SHP77 treated with DMSO at 0.1 percent for 48 hours (cell line): Measurements from ENCODE around the gene AGXT.
"Not testable (repeated sequence)": the region's sequence is repeated elsewhere in the genome, so short reads cannot be mapped to it uniquely, and the experiment has no call there.

Source experiments
- DNase-seq: peaks from one replicate; lab custom pipeline; 2025; lab: John Stamatoyannopoulos, UW

Gene AGXT

DNA sequence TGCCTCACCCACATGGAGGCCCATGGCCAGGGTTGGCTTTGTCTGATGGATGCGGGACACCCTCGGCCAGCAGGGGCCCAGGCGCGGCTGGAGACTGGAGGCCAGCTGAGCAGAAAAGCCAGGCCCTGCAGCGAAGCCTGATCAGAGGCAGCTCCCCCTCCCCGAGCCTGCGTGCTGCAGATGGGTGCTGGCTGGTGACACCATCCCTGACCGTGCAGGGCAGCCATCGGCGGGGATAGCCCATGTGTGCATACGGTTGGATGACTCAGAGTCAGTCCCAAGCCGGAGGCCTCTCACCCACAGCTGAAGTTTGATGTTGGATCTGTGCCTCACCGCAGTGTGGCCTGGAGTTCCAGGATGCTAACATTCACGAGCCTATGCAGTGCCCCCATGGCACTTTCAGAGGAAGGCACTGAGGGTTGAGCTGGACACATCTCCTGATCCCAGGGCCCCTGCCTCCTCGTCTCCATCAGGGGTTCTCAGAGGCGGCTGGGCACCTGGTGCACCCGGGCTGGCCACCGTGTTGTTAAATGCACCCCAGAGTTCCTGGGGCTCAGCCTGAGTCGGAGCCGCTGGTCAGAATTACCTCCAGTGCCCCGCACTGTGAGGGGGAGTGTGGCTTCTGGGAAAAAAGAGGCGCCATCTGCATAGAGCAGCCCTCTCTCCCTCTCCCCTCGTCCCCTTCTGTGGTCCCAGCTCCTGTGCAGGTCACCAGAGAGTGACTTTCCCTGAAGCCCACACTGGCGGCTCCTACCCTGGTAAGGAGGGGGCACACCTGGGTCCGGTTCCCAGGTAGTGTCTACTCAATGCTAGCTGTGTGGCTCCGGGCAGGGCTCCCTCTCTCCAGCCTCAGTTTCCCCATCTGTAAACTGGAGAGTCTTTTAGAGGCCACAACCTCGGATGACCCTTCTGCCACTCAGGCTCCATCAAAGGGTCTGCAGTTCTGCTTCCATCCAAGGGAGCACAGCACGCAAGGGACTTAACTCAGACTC lies 29.2 kb upstream of the AGXT start:
- DNase-seq: no peak

DNA sequence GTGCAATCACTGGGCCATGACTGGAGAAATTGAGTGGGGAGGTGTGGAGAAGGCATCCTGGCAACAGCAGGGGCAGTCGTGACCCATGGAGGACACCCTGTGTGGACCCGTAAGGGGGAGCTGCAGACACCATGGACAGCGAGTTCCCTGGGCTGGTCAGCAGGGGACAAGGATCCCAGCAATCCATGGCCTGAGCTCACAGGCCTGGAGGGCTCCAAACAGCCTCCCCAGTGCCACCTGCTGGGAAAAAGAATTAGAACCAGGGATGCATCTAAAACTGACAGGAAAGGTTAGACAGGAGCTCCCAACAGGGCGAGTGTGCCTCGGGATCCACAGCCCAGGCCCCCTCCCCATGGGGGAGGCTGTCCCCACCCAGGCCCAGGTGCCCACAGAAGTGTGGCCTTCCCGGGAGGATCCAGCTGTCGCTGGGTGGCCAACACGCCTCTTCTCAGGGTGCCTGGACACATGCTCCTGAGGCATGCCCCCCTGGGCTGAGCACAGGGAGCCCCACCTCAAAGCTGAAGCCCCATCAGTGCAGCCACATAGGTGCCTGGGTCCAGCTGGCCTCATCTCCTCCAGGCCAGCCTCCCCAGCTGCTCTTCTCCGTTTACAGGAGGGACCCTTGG lies 28.1 kb upstream of the AGXT start:
- peak; percentile 38 for DNase-seq

DNA sequence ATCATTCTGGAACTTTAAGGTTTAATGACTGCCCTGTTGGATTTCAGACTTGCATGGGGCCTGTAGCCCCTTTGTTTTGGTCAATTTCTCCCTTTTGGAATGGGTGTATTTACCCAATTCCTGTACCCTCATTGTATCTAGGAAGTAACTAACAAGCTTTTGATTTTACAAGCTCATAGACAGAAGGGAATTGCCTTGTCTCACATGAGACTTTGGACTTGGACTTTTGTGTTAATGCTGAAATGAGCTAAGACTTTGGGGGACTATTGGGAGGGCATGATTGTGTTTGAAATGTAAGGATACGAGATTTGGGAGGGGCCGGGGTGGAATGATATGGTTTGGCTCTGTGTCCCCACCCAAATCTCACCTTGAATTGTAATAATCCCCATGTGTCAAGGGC lies 22.3 kb upstream of the AGXT start:
- DNase-seq: not testable (repeated sequence)

DNA sequence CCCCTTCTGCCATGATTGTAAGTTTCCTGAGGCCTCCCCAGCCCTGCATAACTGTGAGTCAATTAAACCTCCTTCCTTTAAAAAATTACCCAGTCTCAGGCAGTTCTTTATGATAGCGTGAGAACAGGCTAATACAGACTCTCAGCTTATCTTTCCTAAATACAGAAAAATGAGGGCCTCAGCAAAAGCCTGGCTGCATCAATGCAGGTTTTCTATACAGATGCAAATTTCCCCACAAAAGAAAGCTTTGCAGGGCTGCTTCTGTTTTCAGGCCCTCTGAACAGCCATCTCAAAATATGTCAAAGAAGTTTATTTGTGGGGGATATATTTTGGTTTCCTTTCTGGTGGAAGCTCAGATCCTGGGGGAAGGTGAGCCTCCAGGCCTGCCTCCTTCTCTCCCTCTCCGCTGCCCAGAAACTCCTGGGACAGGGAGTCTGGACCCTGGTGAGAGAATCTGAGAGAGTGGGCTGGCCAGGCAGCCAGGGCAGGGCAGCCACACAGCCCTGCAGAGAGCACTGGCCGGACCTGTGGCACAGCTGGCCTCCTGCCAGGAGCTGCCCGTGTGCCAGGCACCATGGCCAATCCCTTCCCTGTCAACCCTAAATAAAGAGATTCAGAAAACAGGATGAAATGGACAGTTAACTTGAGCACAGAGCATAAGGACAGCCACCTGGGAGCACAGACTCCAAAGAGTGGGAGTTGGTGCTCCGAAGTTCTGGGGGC lies 21.6 kb upstream of the AGXT start:
- no peak for DNase-seq

DNA sequence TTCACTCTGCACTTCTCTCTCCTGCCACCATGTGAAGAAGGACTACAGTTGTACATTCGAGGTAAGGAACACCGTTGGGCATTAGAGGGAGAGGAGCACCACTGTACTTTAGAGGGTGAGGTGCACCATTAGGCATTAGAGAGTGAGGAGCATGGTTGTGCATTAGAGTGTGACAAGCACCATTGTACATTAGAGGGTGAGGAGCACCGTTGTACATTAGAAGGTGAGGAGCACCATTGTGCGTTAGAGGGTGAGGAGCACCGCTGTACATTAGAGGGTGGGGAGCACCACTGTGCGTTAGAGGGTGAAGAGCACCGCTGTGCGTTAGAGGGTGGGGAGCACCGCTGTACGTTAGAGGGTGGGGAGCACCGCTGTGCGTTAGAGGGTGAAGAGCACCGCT lies 20.8 kb upstream of the AGXT start:
- DNase-seq: no peak

- DNase-seq: no peak
Measured at GRCh38 chr2:240848900-240849680, 19.5 kb upstream of the AGXT start.

DNA sequence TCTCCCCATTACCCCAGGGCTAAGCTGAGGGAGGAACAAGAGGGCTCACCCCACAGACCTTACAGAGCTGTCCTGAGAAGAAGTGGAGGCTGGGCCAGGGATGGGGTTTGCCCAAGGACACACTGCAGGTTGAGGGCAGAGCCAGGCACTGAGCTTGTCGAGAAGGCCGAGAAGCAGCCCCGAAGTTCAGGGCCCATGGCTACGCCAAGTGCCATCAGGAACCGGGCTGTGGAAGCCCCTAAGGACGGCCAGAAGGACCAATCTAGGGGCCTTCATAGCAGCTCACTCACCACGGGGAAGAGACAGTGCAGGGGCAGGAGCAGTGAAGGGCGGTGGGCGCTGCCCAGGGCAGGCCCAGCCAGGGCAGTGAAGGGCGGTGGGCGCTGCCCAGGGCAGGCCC lies 18.6 kb upstream of the AGXT start:
- DNase-seq: no peak

DNA sequence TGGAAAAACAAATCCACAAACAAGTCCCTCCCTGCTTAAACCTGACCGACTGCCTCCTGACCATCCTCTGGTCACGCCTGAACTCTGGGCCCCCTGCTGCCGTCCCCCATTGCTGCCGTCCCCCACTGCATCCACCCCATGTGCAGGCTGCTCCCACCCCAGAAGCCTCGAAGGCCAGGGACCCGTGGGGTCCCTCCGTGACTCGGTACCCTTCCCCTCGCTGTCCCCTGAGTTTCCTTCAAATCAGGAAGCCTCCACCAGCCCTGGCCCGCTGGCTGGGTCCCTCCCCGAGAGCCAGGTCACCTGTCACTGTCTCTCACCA lies 17.9 kb upstream of the AGXT start:
- DNase-seq: no peak

- DNase-seq: peak; percentile 68
Measured at GRCh38 chr2:240851078-240851991, 17.3 kb upstream of the AGXT start.

DNA sequence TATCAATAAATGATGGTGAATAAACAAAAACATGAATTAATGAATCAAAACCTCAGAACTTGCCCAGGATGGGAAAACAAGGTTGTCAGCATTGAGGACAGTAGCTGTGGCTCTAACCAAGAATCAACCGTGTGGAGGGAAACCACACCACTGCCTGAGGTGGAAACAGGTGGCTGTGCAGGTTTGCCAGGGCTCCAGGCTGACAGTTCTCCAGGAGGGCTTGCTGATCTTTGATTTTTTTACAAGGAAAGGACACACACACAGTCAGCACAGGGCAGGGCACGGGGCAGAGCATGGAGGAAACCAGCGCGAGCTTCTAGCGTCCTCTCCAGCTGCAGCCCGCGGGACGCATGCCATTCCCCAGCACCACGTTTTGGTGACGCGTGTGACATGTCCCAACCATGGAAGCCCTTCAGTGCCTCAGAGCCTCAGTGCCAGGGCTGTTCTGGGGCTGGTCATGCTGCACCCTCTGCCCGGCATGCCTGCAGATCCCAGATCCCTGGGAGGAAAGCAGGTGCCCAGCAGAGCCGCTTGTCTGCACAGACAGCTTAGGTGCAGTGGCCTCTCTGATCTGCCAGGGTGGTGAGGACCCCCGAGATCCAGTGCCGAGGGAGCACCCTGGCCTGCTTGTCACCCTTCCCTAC lies 15.8 kb upstream of the AGXT start:
- DNase-seq: no peak

GRCh38 chr2:240855670-240856069 lies 13.0 kb upstream of the AGXT start:
- no peak for DNase-seq

GRCh38 chr2:240856151-240856980 lies 12.3 kb upstream of the AGXT start:
- DNase-seq: peak; percentile 52

DNA sequence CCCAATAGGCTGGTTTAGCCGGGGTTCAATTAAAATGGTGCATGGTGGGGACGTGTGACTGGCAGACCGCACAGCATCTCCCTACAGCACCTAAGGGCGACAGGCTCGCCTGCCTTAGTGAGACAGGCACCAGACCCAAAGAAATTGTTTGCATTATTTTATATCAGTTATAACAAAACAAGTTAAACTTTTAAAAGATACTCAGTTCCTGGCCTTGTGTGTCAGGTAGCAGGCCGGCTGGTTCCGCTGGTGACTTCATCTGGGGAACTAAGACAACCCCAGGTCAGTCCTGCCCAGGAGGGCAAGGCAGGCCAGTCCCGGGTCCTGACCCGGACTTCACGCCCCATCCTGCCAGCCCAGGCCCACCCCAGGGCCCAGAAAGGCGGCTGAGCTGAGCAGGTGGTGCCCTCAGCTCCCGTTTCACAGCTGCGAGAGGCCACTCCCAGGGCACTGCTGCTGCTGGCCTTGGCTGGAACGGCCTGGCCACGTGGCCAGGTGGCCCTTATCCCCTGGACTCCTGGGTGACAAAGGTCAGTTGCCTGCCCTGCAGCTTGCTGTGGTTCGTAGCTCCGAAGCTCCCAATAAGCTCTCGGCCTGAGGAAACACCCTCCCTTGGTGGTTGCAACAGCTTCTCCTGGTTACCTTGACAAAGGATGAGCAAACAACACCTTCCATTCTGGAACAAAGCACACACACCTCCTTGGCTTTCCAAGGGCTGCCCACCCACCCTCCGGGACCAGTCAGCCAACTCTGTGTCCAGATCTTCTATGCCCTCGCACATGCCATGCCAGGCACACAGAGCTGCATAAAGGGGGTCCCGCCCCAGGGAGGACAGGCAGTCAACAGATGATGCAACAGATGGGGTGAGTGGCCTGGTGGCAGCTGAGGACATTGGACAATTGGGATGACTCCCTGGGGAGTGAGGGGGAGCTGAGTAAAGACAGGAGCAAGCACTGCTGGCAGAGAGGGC lies 11.3 kb upstream of the AGXT start:
- peak; percentile 39 for DNase-seq

GRCh38 chr2:240858321-240858720 lies 10.3 kb upstream of the AGXT start:
- DNase-seq: no peak

- no peak for DNase-seq
Measured at GRCh38 chr2:240858871-240859270, 9.8 kb upstream of the AGXT start.

GRCh38 chr2:240861547-240861946 lies 7.1 kb upstream of the AGXT start:
- DNase-seq: no peak

DNA sequence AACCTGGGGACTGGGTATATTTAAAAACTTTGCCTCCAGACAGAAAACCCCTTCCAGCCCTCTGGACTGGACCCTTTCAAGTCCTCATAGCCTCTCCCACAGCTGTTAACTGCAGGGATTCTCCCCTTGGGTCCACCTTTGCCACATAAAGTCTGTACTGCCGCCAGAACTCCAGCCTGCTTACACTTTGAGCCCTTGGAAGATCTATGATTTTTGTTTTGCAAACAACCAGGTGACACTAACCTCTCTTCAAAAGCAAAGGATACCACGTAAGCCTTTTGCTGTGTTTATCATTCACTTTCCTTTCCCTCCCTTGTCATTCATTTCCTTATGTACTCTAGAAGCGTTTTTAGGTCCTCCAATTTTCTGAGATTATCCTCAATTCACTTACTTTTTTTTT lies 4.1 kb upstream of the AGXT start:
- no peak for DNase-seq

GRCh38 chr2:240865391-240865790 lies 3.2 kb upstream of the AGXT start:
- no peak for DNase-seq
